A549 (cell line): ENCODE data around the gene MEIS1.

Experiments used
- JUNB ChIP-seq: fragments of >200 bp; sonication (Bioruptor Twin); formaldehyde crosslinking; IDR thresholded peaks from 2 replicates; pipeline ENCODE4 v1.6.1; 2016
- POLR2A ChIP-seq: IDR thresholded peaks from 2 replicates; pipeline ENCODE4 v1.6.1; 2012; ENCODE audit warnings: mild to moderate bottlenecking, low read length
- RFX5 ChIP-seq: fragments of 450-650 bp; IDR thresholded peaks from 2 replicates; pipeline ENCODE4 v1.7.1; 2014; ENCODE audit warnings: antibody characterized with exemption, mild to moderate bottlenecking, moderate library complexity
- ZNF302 ChIP-seq: fragments of 250-450 bp; sonication (Bioruptor Pico); IDR thresholded peaks from 2 replicates; pipeline ENCODE4 v1.9.0; 2021; ENCODE audit warnings: inconsistent platforms, mild to moderate bottlenecking, moderate library complexity
- TF ChIP-seq, protein P1 (sequence below): fragments of 200-600 bp; sonication (generic); IDR thresholded peaks from 2 replicates; pipeline ENCODE4 v1.6.1; 2016; ENCODE audit warnings: antibody characterized with exemption, mild to moderate bottlenecking, moderate library complexity

DNA sequence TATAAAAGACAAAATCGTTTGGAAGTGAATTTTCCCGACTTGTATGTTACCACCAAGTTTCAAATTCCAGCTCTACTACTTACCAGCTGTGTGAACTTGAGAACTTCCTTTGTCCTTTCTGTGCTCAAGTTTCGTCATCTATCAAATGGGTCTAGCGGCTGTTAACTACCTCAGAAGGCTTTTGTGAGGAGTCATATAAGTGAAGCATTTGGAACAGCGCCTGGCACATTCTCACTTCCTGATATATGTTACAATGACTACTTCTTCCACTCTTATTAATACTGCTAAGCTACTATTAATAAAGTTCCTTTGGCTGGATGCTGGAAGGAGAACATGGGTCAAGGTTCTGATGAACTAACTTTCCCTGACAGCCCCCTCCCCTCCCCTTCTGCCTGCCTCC, 104.5 kb downstream of the MEIS1 start:
- TF ChIP-seq RFX5 (no peak), POLR2A (no peak), ZNF302 (no peak), JUNB (no peak)
- TF ChIP-seq, protein P1, sequence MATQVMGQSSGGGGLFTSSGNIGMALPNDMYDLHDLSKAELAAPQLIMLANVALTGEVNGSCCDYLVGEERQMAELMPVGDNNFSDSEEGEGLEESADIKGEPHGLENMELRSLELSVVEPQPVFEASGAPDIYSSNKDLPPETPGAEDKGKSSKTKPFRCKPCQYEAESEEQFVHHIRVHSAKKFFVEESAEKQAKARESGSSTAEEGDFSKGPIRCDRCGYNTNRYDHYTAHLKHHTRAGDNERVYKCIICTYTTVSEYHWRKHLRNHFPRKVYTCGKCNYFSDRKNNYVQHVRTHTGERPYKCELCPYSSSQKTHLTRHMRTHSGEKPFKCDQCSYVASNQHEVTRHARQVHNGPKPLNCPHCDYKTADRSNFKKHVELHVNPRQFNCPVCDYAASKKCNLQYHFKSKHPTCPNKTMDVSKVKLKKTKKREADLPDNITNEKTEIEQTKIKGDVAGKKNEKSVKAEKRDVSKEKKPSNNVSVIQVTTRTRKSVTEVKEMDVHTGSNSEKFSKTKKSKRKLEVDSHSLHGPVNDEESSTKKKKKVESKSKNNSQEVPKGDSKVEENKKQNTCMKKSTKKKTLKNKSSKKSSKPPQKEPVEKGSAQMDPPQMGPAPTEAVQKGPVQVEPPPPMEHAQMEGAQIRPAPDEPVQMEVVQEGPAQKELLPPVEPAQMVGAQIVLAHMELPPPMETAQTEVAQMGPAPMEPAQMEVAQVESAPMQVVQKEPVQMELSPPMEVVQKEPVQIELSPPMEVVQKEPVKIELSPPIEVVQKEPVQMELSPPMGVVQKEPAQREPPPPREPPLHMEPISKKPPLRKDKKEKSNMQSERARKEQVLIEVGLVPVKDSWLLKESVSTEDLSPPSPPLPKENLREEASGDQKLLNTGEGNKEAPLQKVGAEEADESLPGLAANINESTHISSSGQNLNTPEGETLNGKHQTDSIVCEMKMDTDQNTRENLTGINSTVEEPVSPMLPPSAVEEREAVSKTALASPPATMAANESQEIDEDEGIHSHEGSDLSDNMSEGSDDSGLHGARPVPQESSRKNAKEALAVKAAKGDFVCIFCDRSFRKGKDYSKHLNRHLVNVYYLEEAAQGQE = no peak
